Measurements from ENCODE around the gene SPIN1. TPM values are rescaled to one million over a fixed set of nuclear protein-coding genes. Genes with fewer than 3 reads are reported as not detected.

SPIN1 gene
- total RNA-seq, 1 experiment from 2014 or later, result 123 TPM

- no peak overlapping the region for H3K4me3 Mint-ChIP-seq
- peaks cover 8% of the 10 kb centered on the region; the same call in 1 of the 2 replicates for H3K36me3 Mint-ChIP-seq
- H3K27ac Mint-ChIP-seq, result peak overlapping the region; percentile 17; the same call in 1 of the 2 replicates
- DNase-seq (ENCODE audit: low spot score) (no peak), ATAC-seq (no peak)
- no peaks in the 10 kb centered on the region for H3K9me3 Mint-ChIP-seq
- TF ChIP-seq ATF6 (CRISPR knock-in tag; IDR thresholded peaks at IDR 0.05) (no peak), USF1 (CRISPR knock-in tag; IDR thresholded peaks at IDR 0.05) (no peak)
- peaks cover 41% of the 10 kb centered on the region for H3K4me1 Mint-ChIP-seq
- ChIA-PET POLR2A (no interaction called here), CTCF (no interaction called here)
- no peaks in the 10 kb centered on the region for H3K27me3 Mint-ChIP-seq (ENCODE audit: low read depth)
Measured at GRCh38 chr9:88462191-88462590, 73.9 kb downstream of the SPIN1 start.

- H3K27me3 Mint-ChIP-seq (ENCODE audit: low read depth), result no peaks in the 10 kb centered on the region
- POLR2A ChIA-PET, result no interaction called here
- H3K4me1 Mint-ChIP-seq, result peaks cover 34% of the 10 kb centered on the region
- no peak overlapping the region for H3K4me3 Mint-ChIP-seq
- TF ChIP-seq GABPB1 (CRISPR knock-in tag; IDR thresholded peaks at IDR 0.05) (no peak), NFE2L1 (CRISPR knock-in tag; IDR thresholded peaks at IDR 0.05) (no peak), IRF1 (CRISPR knock-in tag; IDR thresholded peaks at IDR 0.05) (no peak), ETV6 (CRISPR knock-in tag; IDR thresholded peaks at IDR 0.05) (no peak), RORB (CRISPR knock-in tag; IDR thresholded peaks at IDR 0.05) (no peak), ZNF263 (CRISPR knock-in tag; IDR thresholded peaks at IDR 0.05; ENCODE audit: low read depth) (no peak), TCF7 (CRISPR knock-in tag; IDR thresholded peaks at IDR 0.05; ENCODE audit: low read depth) (no peak), USF1 (CRISPR knock-in tag; IDR thresholded peaks at IDR 0.05) (no peak), ESRRA (CRISPR knock-in tag; IDR thresholded peaks at IDR 0.05; ENCODE audit: borderline replicate concordance) (no peak), ZNF138 (CRISPR knock-in tag; conservative IDR thresholded peaks at IDR 0.05) (no peak), STAT6 (CRISPR knock-in tag; conservative IDR thresholded peaks at IDR 0.05; ENCODE audit: low read depth) (no peak)
- CTCF ChIA-PET, result no interaction called here
- peaks cover 28% of the 10 kb centered on the region for H3K36me3 Mint-ChIP-seq
- H3K9me3 Mint-ChIP-seq, result no peaks in the 10 kb centered on the region
- ATAC-seq (no peak), DNase-seq (ENCODE audit: low spot score) (no peak)
- 0 out of 2 replicates have a peak overlapping the region, but pooled peaks have one; percentile 1 for H3K27ac Mint-ChIP-seq
Measured at GRCh38 chr9:88464851-88465250, 76.6 kb downstream of the SPIN1 start.

- no peak for TF ChIP-seq ELF4 (CRISPR knock-in tag; IDR thresholded peaks at IDR 0.05; ENCODE audit: low read depth)
- no peak for TF ChIP-seq TP53 (CRISPR knock-in tag; IDR thresholded peaks at IDR 0.05)
- TF ChIP-seq KAT7 (CRISPR knock-in tag; IDR thresholded peaks at IDR 0.05; ENCODE audit: borderline replicate concordance), result no peak
- CTCF ChIA-PET, result no interaction called here
- DNase-seq (ENCODE audit: low spot score) (no peak), ATAC-seq (no peak)
- Mint-ChIP-seq H3K36me3 (peaks cover 37% of the 10 kb centered on the region), H3K4me3 (no peak overlapping the region), H3K27ac (no peak overlapping the region; the same call in 1 of the 2 replicates), H3K27me3 (ENCODE audit: low read depth) (no peaks in the 10 kb centered on the region), H3K4me1 (peaks cover 25% of the 10 kb centered on the region), H3K9me3 (no peaks in the 10 kb centered on the region)
- POLR2A ChIA-PET, result interaction anchor here (0.5 kb wide), 1 partner anchor 66 kb away, joined by 3 read pairs; no protein-coding TSS in a partner anchor
Measured at GRCh38 chr9:88468226-88468625, 80.0 kb downstream of the SPIN1 start.

Data from WTC11 (cell line).